ENCODE results near the gene TSPAN5. TPM values are rescaled to one million over a fixed set of nuclear protein-coding genes. Genes with fewer than 3 reads are reported as not detected.

TSPAN5 gene
- total and polyA plus RNA-seq, 2 of the 4 experiments (the other 2 are of a cell fraction): 64.8 to 79.6 TPM

GRCh38 chr4:98604723-98605122 lies 53.7 kb downstream of the TSPAN5 start:
- no TSS peak for BruUV-seq (replicated peaks)
- Histone ChIP-seq H2BK5ac (ENCODE audit: low read depth, low read length, poor library complexity, severe bottlenecking) (no peak overlapping the region), H4K20me1 (ENCODE audit: insufficient read depth, low read length) (peaks cover 8% of the 10 kb centered on the region; the same call in 1 of the 2 replicates), H3K56ac (ENCODE audit: extremely low read depth, insufficient read depth, low read length) (no peak overlapping the region), H3K36me3 (ENCODE audit: control insufficient read depth, insufficient read depth, low read length) (peaks cover 1% of the 10 kb centered on the region; the same call in 1 of the 2 replicates), H2AFZ (replicated peaks; ENCODE audit: low read length, poor library complexity) (no peak overlapping the region), H3K4me1 (ENCODE audit: control insufficient read depth, insufficient read depth, low read length) (peaks cover 15% of the 10 kb centered on the region), H3K4ac (ENCODE audit: low read depth, low read length) (no peak overlapping the region), H4K8ac (ENCODE audit: low read depth in 2 of 2, low read length in 2 of 2) (no peak overlapping the region), H2BK15ac (ENCODE audit: low read depth, low read length) (no peak overlapping the region), H2BK20ac (ENCODE audit: low read depth, low read length) (no peak overlapping the region; the same call in 1 of the 2 replicates), H3K27me3 (ENCODE audit: control insufficient read depth, insufficient read depth, low read length) (no peaks in the 10 kb centered on the region), H3K4me2 (ENCODE audit: low read depth, low read length) (peak overlapping the region; percentile 52; the same call in 1 of the 2 replicates), H3K23ac (ENCODE audit: low read depth, low read length) (no peak overlapping the region), H3K9me1 (ENCODE audit: insufficient read depth, low read length) (0 out of 2 replicates have a peak, but pooled peaks cover 2% of the 10 kb centered on the region), H2BK120ac (ENCODE audit: low read depth, low read length) (no peak overlapping the region), H3K79me1 (ENCODE audit: low read depth in 1 of 2, low read length in 2 of 2) (peaks cover 44 to 75% of the 10 kb centered on the region in 2 experiments), H3K9ac (ENCODE audit: low read depth, low read length) (no peak overlapping the region), H3K27ac (ENCODE audit: insufficient read depth, low read length) (no peak overlapping the region), H2AK9ac (replicated peaks; ENCODE audit: low read depth, low read length, poor library complexity) (no peak overlapping the region), H4K5ac (ENCODE audit: low read depth, low read length) (peak overlapping the region; percentile 16; the same call in 1 of the 2 replicates), H3K14ac (replicated peaks; ENCODE audit: low read depth, low read length) (no peak overlapping the region; the same call in 1 of the 2 replicates), H2AK5ac (ENCODE audit: low read depth, low read length) (no peak overlapping the region), H3K4me3 (ENCODE audit: insufficient read depth, low read depth, low read length) (no peak overlapping the region), H3K18ac (ENCODE audit: low read depth, low read length) (no peak overlapping the region), H4K91ac (ENCODE audit: insufficient read depth, low read depth, low read length) (no peak overlapping the region), H3K9me3 (ENCODE audit: control insufficient read depth, insufficient read depth, low read length) (peaks cover 5% of the 10 kb centered on the region)
- no peak for DNase-seq
- ChIA-PET CTCF (no interaction called here), POLR2A (ENCODE audit: unreplicated experiment) (no interaction called here)
- in situ Hi-C loops (cut with MboI; ENCODE audit: low sequenced_read_pairs) (no loop called here), dilution Hi-C loops (cut with HindIII; ENCODE audit: low sequenced_read_pairs, unreplicated experiment) (no loop called here), intact Hi-C loops (cut with micrococcal nuclease) (no loop called here)
- ATAC-seq (ENCODE audit: low read depth): no peak
- TF ChIP-seq SMC3 (IDR thresholded peaks at IDR 0.05; ENCODE audit: low read depth, low read length) (no peak), FOS (IDR thresholded peaks at IDR 0.05; ENCODE audit: low read depth, low read length) (no peak), RAD21 (IDR thresholded peaks at IDR 0.05; ENCODE audit: low read length) (no peak), MAZ (IDR thresholded peaks at IDR 0.05; ENCODE audit: borderline replicate concordance, low read depth, low read length) (no peak), CTCF (conservative IDR thresholded peaks at IDR 0.05; ENCODE audit: low read depth, low read length) (no peak), RCOR1 (IDR thresholded peaks at IDR 0.05; ENCODE audit: insufficient replicate concordance, low read length) (no peak)
- WGBS, 2 experiments (ENCODE audit: extremely low coverage in 2 of 2, insufficient read length in 1 of 2): no CpG with 5 or more reads among the region's 1 CpG

All from IMR-90 (cell line).